ENCODE data around the gene NPIPB6. TPM values are rescaled to one million over a fixed set of nuclear protein-coding genes. Genes with fewer than 3 reads are reported as not detected.

The NPIPB6 gene
- total RNA-seq, 2 donors from 2014 or later, result 2.7 to 3.1 TPM

DNA sequence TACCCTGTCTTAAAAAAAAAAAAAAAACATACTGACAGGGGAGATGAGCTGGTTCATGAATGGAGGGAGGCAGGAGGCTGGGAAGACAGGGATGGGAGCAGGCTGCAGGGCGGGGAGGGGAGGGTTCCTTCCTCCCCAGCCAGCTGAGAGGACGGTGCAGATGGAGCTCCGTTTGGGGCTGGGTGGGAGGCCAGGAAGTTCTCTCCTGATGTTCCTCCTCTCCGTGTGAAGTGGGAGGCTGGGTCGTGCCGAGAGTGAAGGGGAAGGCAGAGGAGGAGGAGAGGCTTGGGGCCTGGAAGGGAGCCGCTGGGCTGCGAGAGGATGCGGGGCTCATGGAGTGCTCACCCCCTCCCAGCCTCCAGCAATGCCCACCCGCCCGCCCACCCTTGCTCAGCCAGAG, 49.7 kb downstream of the NPIPB6 start:
- WGBS, result 62% methylated on average over 11 of the region's 11 CpGs
- no peaks in the 10 kb centered on the region for H3K4me1 ChIP-seq (replicated peaks)
- intact Hi-C loops (cut with DNase I), result no loop called here
- H3K36me3 ChIP-seq, result no peaks in the 10 kb centered on the region
- H3K4me3 ChIP-seq, result no peak overlapping the region
- H3K27ac ChIP-seq, result no peak overlapping the region
- DNase-seq (ENCODE audit: low spot score), result no peak
- TF ChIP-seq, protein P1, sequence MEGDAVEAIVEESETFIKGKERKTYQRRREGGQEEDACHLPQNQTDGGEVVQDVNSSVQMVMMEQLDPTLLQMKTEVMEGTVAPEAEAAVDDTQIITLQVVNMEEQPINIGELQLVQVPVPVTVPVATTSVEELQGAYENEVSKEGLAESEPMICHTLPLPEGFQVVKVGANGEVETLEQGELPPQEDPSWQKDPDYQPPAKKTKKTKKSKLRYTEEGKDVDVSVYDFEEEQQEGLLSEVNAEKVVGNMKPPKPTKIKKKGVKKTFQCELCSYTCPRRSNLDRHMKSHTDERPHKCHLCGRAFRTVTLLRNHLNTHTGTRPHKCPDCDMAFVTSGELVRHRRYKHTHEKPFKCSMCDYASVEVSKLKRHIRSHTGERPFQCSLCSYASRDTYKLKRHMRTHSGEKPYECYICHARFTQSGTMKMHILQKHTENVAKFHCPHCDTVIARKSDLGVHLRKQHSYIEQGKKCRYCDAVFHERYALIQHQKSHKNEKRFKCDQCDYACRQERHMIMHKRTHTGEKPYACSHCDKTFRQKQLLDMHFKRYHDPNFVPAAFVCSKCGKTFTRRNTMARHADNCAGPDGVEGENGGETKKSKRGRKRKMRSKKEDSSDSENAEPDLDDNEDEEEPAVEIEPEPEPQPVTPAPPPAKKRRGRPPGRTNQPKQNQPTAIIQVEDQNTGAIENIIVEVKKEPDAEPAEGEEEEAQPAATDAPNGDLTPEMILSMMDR (IDR thresholded peaks at IDR 0.05), result no peak
- no peak for TF ChIP-seq POLR2A (IDR thresholded peaks at IDR 0.05)
- TF ChIP-seq POLR2AphosphoS5 (IDR thresholded peaks at IDR 0.05), result no peak
- H3K27me3 ChIP-seq (replicated peaks; ENCODE audit: insufficient read depth), result no peaks in the 10 kb centered on the region
- H3K9me3 ChIP-seq, result no peaks in the 10 kb centered on the region

- 88% methylated on average over 10 of the region's 10 CpGs for WGBS
- Histone ChIP-seq H3K4me1 (replicated peaks) (no peaks in the 10 kb centered on the region), H3K9me3 (no peaks in the 10 kb centered on the region), H3K27ac (no peak overlapping the region), H3K4me3 (no peak overlapping the region), H3K27me3 (replicated peaks; ENCODE audit: insufficient read depth) (no peaks in the 10 kb centered on the region), H3K36me3 (no peaks in the 10 kb centered on the region)
- no peak for DNase-seq (ENCODE audit: low spot score)
- TF ChIP-seq POLR2AphosphoS5 (IDR thresholded peaks at IDR 0.05), result no peak
- TF ChIP-seq, protein P1 (IDR thresholded peaks at IDR 0.05), result no peak
- TF ChIP-seq POLR2A (IDR thresholded peaks at IDR 0.05), result no peak
- intact Hi-C loops (cut with DNase I), result no loop called here
Observed at GRCh38 chr16:28312327-28312726, 51.0 kb downstream of the NPIPB6 start.

GRCh38 chr16:28311913-28312312, 51.4 kb downstream of the NPIPB6 start:
- Histone ChIP-seq H3K4me3 (no peak overlapping the region), H3K4me1 (replicated peaks) (no peaks in the 10 kb centered on the region), H3K27ac (no peak overlapping the region), H3K36me3 (no peaks in the 10 kb centered on the region), H3K27me3 (replicated peaks; ENCODE audit: insufficient read depth) (no peaks in the 10 kb centered on the region), H3K9me3 (no peaks in the 10 kb centered on the region)
- TF ChIP-seq, protein P1 (IDR thresholded peaks at IDR 0.05), result no peak
- TF ChIP-seq POLR2AphosphoS5 (IDR thresholded peaks at IDR 0.05) (no peak), POLR2A (IDR thresholded peaks at IDR 0.05) (no peak)
- 81% methylated on average over 10 of the region's 14 CpGs for WGBS
- DNase-seq (ENCODE audit: low spot score), result no peak
- intact Hi-C loops (cut with DNase I), result no loop called here

DNA sequence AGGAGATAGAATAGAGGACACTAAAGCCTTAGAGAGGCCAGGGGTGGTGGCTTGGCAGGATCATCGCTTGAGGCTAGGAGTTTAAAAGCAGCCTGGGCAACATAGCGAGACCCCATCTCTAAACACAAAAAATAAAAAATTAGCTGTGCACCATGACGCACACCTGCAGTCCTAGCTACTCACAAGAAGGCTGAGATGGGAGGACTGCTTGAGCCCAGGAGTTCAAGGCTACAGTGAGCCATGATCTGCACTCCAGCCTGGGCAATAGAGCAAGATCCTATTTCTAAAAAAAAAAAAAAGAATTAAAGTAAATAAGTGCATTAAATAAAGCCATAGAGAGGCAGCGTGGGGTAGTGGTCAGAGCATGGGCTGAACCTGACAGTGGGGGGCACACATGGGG, 51.9 kb downstream of the NPIPB6 start:
- TF ChIP-seq, protein P1 (IDR thresholded peaks at IDR 0.05), result no peak
- TF ChIP-seq POLR2AphosphoS5 (IDR thresholded peaks at IDR 0.05), result no peak
- TF ChIP-seq POLR2A (IDR thresholded peaks at IDR 0.05), result no peak
- no peaks in the 10 kb centered on the region for H3K9me3 ChIP-seq
- WGBS, result 93% methylated on average over 4 of the region's 4 CpGs
- H3K36me3 ChIP-seq, result no peaks in the 10 kb centered on the region
- no peaks in the 10 kb centered on the region for H3K4me1 ChIP-seq (replicated peaks)
- H3K27ac ChIP-seq, result no peak overlapping the region
- DNase-seq (ENCODE audit: low spot score), result no peak
- no peak overlapping the region for H3K4me3 ChIP-seq
- no peaks in the 10 kb centered on the region for H3K27me3 ChIP-seq (replicated peaks; ENCODE audit: insufficient read depth)
- intact Hi-C loops (cut with DNase I), result no loop called here

GRCh38 chr16:28310796-28311195, 52.5 kb downstream of the NPIPB6 start:
- no peak overlapping the region for H3K27ac ChIP-seq
- H3K4me1 ChIP-seq (replicated peaks), result no peaks in the 10 kb centered on the region
- 94% methylated on average over 11 of the region's 11 CpGs for WGBS
- TF ChIP-seq, protein P1 (IDR thresholded peaks at IDR 0.05), result no peak
- no peak for TF ChIP-seq POLR2A (IDR thresholded peaks at IDR 0.05)
- intact Hi-C loops (cut with DNase I), result no loop called here
- H3K9me3 ChIP-seq, result no peaks in the 10 kb centered on the region
- H3K4me3 ChIP-seq, result no peak overlapping the region
- no peaks in the 10 kb centered on the region for H3K36me3 ChIP-seq
- DNase-seq (ENCODE audit: low spot score), result no peak
- H3K27me3 ChIP-seq (replicated peaks; ENCODE audit: insufficient read depth), result no peaks in the 10 kb centered on the region
